B cell (primary cell): ENCODE data around the gene PODNL1. TPM values are rescaled to one million over a fixed set of nuclear protein-coding genes. Genes with fewer than 3 reads are reported as not detected.
"Not testable (repeated sequence)": the region's sequence is repeated elsewhere in the genome, so short reads cannot be mapped to it uniquely, and the experiment has no call there.

Source experiments
- ATAC-seq: fragments of 200-7000 bp; cut with Tn5 transposase; one replicate; pipeline ENCODE4 v1.10.0; 2021; ENCODE audit warnings: low read depth, mild to moderate bottlenecking, moderate number of reproducible peaks, moderate library complexity
- CTCF ChIA-PET: fragments of 350-600 bp; sonication (Branson Sonifier 250); formaldehyde crosslinking; loops from one replicate; lab custom pipeline; 2021; ENCODE audit warnings: antibody characterized with exemption, inconsistent platforms; lab: Charles Lee
- POLR2A ChIA-PET: fragments of 350-600 bp; sonication (Branson Sonifier 250); formaldehyde crosslinking; loops from one replicate; lab custom pipeline; 2021; ENCODE audit warnings: antibody characterized with exemption; lab: Charles Lee
- DNase-seq: peaks from one replicate; pipeline ENCODE4 v3.0.0; 2013
- H2AFZ ChIP-seq: 2 replicates; pipeline ENCODE4 v1.6.1; 2012; ENCODE audit warnings: mild to moderate bottlenecking, low read depth, low read length; ENCODE audit not compliant: insufficient read depth, poor library complexity, severe bottlenecking
- H3K27ac ChIP-seq, 2 donors: 1 replicate in 1 of 2; 2 replicates in 1 of 2; pipeline ENCODE4 v1.5.1; 2012 to 2013; ENCODE audit warnings: low read length in 2 of 2, mild to moderate bottlenecking in 2 of 2, moderate library complexity in 1 of 2
- H3K27me3 ChIP-seq, 4 experiments: fragments of 200-600 bp in 1 of 4; sonication (generic) in 1 of 4; replicated peaks in 1 of 4; 1 replicate in 2 of 4; 2 replicates in 2 of 4; pipeline versions ENCODE4 v1.6.1 to v1.7.0; 2013 to 2016; ENCODE audit warnings: low read length in 3 of 4, mild to moderate bottlenecking in 2 of 4, mixed read lengths in 1 of 4, moderate library complexity in 1 of 4; ENCODE audit not compliant: insufficient read depth in 4 of 4, control insufficient read depth in 3 of 4; ENCODE audit errors: control extremely low read depth in 1 of 4
- H3K36me3 ChIP-seq, 2 experiments: replicated peaks in 1 of 2; 1 replicate in 1 of 2; 2 replicates in 1 of 2; pipeline versions ENCODE4 v1.6.1 to v1.7.1; 2013; ENCODE audit warnings: low read length in 1 of 2; ENCODE audit not compliant: insufficient read depth in 2 of 2, control insufficient read depth in 1 of 2; ENCODE audit errors: control extremely low read depth in 1 of 2, extremely low read depth in 1 of 2
- H3K4me1 ChIP-seq, 2 donors: fragments of 200-600 bp in 1 of 2; sonication (generic) in 1 of 2; 1 replicate in 1 of 2; 2 replicates in 1 of 2; pipeline versions ENCODE4 v1.5.1 to v1.6.1; 2013 to 2017; ENCODE audit warnings: low read length in 2 of 2; ENCODE audit not compliant: control insufficient read depth in 2 of 2, insufficient read depth in 2 of 2
- H3K4me2 ChIP-seq: replicated peaks from 2 replicates; pipeline ENCODE3; 2012; ENCODE audit warnings: mild to moderate bottlenecking, low read depth, low read length; ENCODE audit not compliant: poor library complexity, severe bottlenecking
- H3K4me3 ChIP-seq, 5 experiments: fragments of 200-600 bp in 1 of 5; sonication (generic) in 1 of 5; 1 replicate in 3 of 5; 2 replicates in 2 of 5; pipeline versions ENCODE4 v1.5.1 to v1.7.0; 2011 to 2016; ENCODE audit warnings: low read length in 4 of 5, mild to moderate bottlenecking in 4 of 5, low read depth in 2 of 5, control low read depth in 1 of 5, moderate library complexity in 1 of 5; ENCODE audit not compliant: insufficient read depth in 1 of 5; ENCODE audit errors: control extremely low read depth in 1 of 5, extremely low read depth in 1 of 5
- H3K79me2 ChIP-seq: fragments of 200-600 bp; sonication (generic); one replicate; pipeline ENCODE4 v1.6.0; 2016; ENCODE audit warnings: low read length; ENCODE audit not compliant: control insufficient read depth, insufficient read depth
- H3K9ac ChIP-seq: fragments of 200-600 bp; sonication (generic); 2 replicates; pipeline ENCODE4 v1.6.1; 2017; ENCODE audit warnings: mild to moderate bottlenecking, low read length, moderate library complexity
- H3K9me3 ChIP-seq, 3 donors: one replicate each; pipeline versions ENCODE4 v1.6.1 to v1.7.1; 2013; ENCODE audit warnings: low read length in 2 of 3; ENCODE audit not compliant: control insufficient read depth in 2 of 3, insufficient read depth in 1 of 3; ENCODE audit errors: control extremely low read depth in 1 of 3
- H4K20me1 ChIP-seq: 2 replicates; pipeline ENCODE4 v1.6.0; 2012; ENCODE audit warnings: mild to moderate bottlenecking, low read length; ENCODE audit not compliant: insufficient read depth, control insufficient read depth, poor library complexity, severe bottlenecking
- H3K27ac Mint-ChIP-seq: one replicate; pipeline ENCODE4 v1.8.0; 2021; ENCODE audit warnings: mixed read lengths
- H3K27me3 Mint-ChIP-seq: one replicate; pipeline ENCODE4 v1.8.0; 2021; ENCODE audit warnings: mixed read lengths
- H3K4me1 Mint-ChIP-seq: one replicate; pipeline ENCODE4 v1.8.0; 2021; ENCODE audit warnings: mixed read lengths
- H3K4me3 Mint-ChIP-seq: one replicate; pipeline ENCODE4 v1.8.0; 2021; ENCODE audit warnings: mixed read lengths
- H3K9me3 Mint-ChIP-seq: one replicate; pipeline ENCODE4 v1.8.0; 2022; ENCODE audit warnings: mixed read lengths; ENCODE audit not compliant: insufficient read depth
- EZH2 ChIP-seq: IDR thresholded peaks from 2 replicates; pipeline ENCODE4 v1.6.1; 2012; ENCODE audit warnings: borderline replicate concordance, low read depth, mild to moderate bottlenecking, moderate library complexity, low read length; ENCODE audit not compliant: insufficient read depth, poor library complexity, severe bottlenecking
- WGBS: methylation state at CpG from one replicate; pipeline ENCODE4 v1.1.5; 2013; ENCODE audit warnings: missing lambda C conversion rate; ENCODE audit not compliant: insufficient coverage; 5-methylcytosine and 5-hydroxymethylcytosine counted together
- intact Hi-C: fragments of 100-400 bp; cut with micrococcal nuclease; formaldehyde crosslinking; loops from one replicate; pipeline ENCODE4 v1.10.0; 2022
- polyA plus RNA-seq: library from polyadenylated mRNA; depleted of rRNA; stranded (reverse); fragments of >200 nt; gene quantifications from 2 replicates; pipeline ENCODE4 v1.2.3, GENCODE V29; 2012
- total RNA-seq, 2 donors: library from RNA; stranded (reverse); fragments of 120-200 nt in 1 of 2; gene quantifications; 1 replicate in 1 of 2; 2 replicates in 1 of 2; pipeline versions ENCODE4 v1.2.3 to v1.2.4, GENCODE V29; 2013 to 2022
- TF ChIP-seq, protein P1 (sequence below): fragments of 200-600 bp; IDR thresholded peaks from one replicate; pipeline ENCODE4 v1.8.0; 2022; ENCODE audit warnings: antibody characterized with exemption, mild to moderate bottlenecking

Gene PODNL1
- total and polyA plus RNA-seq, 2 donors (not counting 1 experiment from before 2014, with no cell fraction given), result not detected

DNA sequence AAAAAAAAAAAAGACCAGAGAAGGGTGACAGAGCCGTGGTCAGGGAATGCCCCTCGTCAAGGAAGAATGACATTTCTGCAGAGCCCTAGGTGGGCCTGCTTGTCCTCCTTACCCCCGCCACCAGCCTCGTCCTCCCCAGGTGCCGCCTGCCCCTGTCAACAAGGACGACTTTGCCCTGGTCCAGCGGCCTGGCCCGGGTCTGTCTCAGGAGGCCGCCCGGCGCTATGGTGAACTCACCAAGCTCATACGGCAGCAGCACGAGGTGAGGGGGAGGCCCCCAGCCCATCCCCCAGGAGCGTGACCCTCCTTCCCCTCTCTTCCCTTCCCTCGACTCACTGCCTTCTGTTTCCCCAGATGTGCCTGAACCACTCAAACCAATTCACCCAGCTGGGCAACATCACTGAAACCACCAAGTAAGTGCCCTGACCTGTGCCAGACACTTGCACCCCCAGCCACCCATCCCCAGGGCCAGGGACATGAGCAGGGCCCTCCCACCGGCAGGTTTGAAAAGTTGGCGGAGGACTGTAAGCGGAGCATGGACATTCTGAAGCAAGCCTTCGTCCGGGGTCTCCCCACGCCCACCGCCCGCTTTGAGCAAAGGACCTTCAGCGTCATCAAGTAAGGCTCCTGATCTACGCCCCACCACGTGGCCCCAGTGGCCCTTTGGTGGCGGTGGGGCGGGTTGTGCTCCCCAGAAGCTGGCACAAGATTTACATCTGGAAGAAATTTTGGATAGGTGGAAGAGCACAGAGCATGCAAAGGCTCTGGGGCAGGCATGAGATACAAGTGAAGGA lies 14.8 kb downstream of the PODNL1 start:
- Mint-ChIP-seq H3K27me3 (no peaks in the 10 kb centered on the region), H3K9me3 (no peaks in the 10 kb centered on the region), H3K4me3 (no peak overlapping the region), H3K27ac (no peak overlapping the region), H3K4me1 (no peaks in the 10 kb centered on the region)
- ATAC-seq (no peak), DNase-seq (no peak)
- peaks cover 0 to 14% (median 5%) of the 10 kb centered on the region in 3 donors for H3K9me3 ChIP-seq
- no peaks in the 10 kb centered on the region for H4K20me1 ChIP-seq
- H3K79me2 ChIP-seq, result no peaks in the 10 kb centered on the region
- TF ChIP-seq, protein P1, sequence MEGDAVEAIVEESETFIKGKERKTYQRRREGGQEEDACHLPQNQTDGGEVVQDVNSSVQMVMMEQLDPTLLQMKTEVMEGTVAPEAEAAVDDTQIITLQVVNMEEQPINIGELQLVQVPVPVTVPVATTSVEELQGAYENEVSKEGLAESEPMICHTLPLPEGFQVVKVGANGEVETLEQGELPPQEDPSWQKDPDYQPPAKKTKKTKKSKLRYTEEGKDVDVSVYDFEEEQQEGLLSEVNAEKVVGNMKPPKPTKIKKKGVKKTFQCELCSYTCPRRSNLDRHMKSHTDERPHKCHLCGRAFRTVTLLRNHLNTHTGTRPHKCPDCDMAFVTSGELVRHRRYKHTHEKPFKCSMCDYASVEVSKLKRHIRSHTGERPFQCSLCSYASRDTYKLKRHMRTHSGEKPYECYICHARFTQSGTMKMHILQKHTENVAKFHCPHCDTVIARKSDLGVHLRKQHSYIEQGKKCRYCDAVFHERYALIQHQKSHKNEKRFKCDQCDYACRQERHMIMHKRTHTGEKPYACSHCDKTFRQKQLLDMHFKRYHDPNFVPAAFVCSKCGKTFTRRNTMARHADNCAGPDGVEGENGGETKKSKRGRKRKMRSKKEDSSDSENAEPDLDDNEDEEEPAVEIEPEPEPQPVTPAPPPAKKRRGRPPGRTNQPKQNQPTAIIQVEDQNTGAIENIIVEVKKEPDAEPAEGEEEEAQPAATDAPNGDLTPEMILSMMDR, result no peak
- no peak for TF ChIP-seq EZH2
- H3K4me1 ChIP-seq, result no peaks in the 10 kb centered on the region
- H3K36me3 ChIP-seq, result peaks cover 2 to 38% of the 10 kb centered on the region in 2 experiments
- H3K4me2 ChIP-seq, result no peak overlapping the region
- H3K27me3 ChIP-seq, result no peaks in the 10 kb centered on the region
- ChIA-PET CTCF (interaction anchor here (0.5 to 0.6 kb wide), 2 partner anchors 61 to 645 kb away, joined by 3 read pairs; no protein-coding TSS in a partner anchor), POLR2A (interaction anchor here (0.5 to 0.7 kb wide), 2 partner anchors 11 to 113 kb away, joined by 4 to 6 read pairs; no protein-coding TSS in a partner anchor)
- no peak overlapping the region for H3K4me3 ChIP-seq
- H3K27ac ChIP-seq, result no peak overlapping the region
- H2AFZ ChIP-seq, result no peak overlapping the region
- no peak overlapping the region for H3K9ac ChIP-seq
- intact Hi-C loops, result no loop called here
- WGBS, result 94% methylated on average over 28 of the region's 28 CpGs

DNA sequence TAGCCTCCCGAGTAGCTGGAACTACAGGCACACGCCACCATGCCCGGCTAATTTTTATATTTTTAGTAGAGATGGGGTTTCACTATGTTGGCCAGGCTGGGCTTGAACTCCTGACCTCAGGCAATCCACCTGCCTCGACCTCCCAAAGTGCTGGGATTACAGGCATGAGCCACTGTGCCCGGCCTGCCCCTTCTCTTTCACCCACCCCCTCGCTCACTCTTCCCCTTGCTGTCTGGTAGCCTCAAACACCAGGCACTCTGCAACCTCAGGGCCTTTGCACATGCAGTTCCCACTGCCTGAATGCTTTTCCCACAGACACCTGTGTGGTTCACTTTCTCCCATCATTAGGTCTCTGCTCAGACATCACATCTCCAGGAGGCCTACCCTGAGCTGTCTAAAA lies 16.1 kb downstream of the PODNL1 start:
- H3K27me3 ChIP-seq, H3K4me3 ChIP-seq, H2AFZ ChIP-seq, H3K4me3 Mint-ChIP-seq, POLR2A ChIA-PET, ATAC-seq, H3K79me2 ChIP-seq, H3K4me2 ChIP-seq, DNase-seq, H3K4me1 Mint-ChIP-seq, H3K27ac ChIP-seq, H3K27me3 Mint-ChIP-seq, H3K4me1 ChIP-seq, H3K27ac Mint-ChIP-seq, intact Hi-C loops, H3K9ac ChIP-seq, H4K20me1 ChIP-seq, H3K9me3 Mint-ChIP-seq: not testable (repeated sequence)
- CTCF ChIA-PET, result interaction anchor here (0.6 kb wide), 1 partner anchor 945 kb away, joined by 3 read pairs; no protein-coding TSS in a partner anchor
- 98% methylated on average over 5 of the region's 6 CpGs for WGBS
- Histone ChIP-seq H3K9me3 (peaks cover 0 to 14% (median 5%) of the 10 kb centered on the region in 3 donors), H3K36me3 (peaks cover 0 to 39% of the 10 kb centered on the region in 2 experiments)
